Peyer's patch (tissue), 4 donors: Measurements from ENCODE around the gene ZNF384. TPM values are rescaled to one million over a fixed set of nuclear protein-coding genes. Genes with fewer than 3 reads are reported as not detected.

Source experiments
- DNase-seq, 3 donors: peaks; one replicate each; pipeline ENCODE4 v3.0.0-alpha.2; 2017 to 2019
- H3K27ac ChIP-seq, 4 donors: fragments of 200-600 bp; sonication (generic); one replicate each; pipeline ENCODE4 v1.5.1; 2016 to 2019
- H3K27me3 ChIP-seq, 2 donors: fragments of 200-600 bp; sonication (generic); one replicate each; pipeline ENCODE4 v1.5.1; 2019
- H3K36me3 ChIP-seq, 3 donors: fragments of 200-600 bp; sonication (generic); one replicate each; pipeline ENCODE4 v1.5.1; 2016 to 2019
- H3K4me1 ChIP-seq, 4 donors: fragments of 200-600 bp; sonication (generic); one replicate each; pipeline ENCODE4 v1.5.1; 2016 to 2019
- H3K4me3 ChIP-seq, 4 donors: fragments of 200-600 bp; sonication (generic); 1 replicate in 3 of 4; 2 replicates in 1 of 4; pipeline ENCODE4 v1.5.1; 2016 to 2019; ENCODE audit warnings: mild to moderate bottlenecking in 1 of 4
- H3K9me3 ChIP-seq, 4 donors: fragments of 200-600 bp; sonication (generic); one replicate each; pipeline ENCODE4 v1.5.1; 2016 to 2019; ENCODE audit warnings: mild to moderate bottlenecking in 1 of 4
- POLR2A ChIP-seq, 2 donors: fragments of 450-650 bp; IDR thresholded peaks; one replicate each; pipeline ENCODE4 v1.5.1; 2017; ENCODE audit warnings: antibody characterized with exemption in 2 of 2, mild to moderate bottlenecking in 2 of 2, moderate library complexity in 2 of 2
- total RNA-seq, 4 donors: library from RNA; depleted of rRNA; stranded (reverse); fragments of >200 nt; gene quantifications; one replicate each; pipeline ENCODE4 v1.1.0, GENCODE V29; 2016
- TF ChIP-seq, protein P1 (sequence below), 6 experiments: fragments of 450-650 bp in 4 of 6; fragments of 200-600 bp in 2 of 6; sonication (generic) in 1 of 6; IDR thresholded peaks; one replicate each; pipeline ENCODE4 v1.5.1; 2017 to 2019; ENCODE audit warnings: antibody characterized with exemption in 6 of 6, mild to moderate bottlenecking in 3 of 6, moderate library complexity in 1 of 6

Gene ZNF384
- total RNA-seq, 4 donors from 2014 or later: 35.6 to 96.6 (median 80.2) TPM

GRCh38 chr12:6640497-6640896 is 48.7 kb downstream of the ZNF384 start:
- Histone ChIP-seq H3K27ac (no peak overlapping the region), H3K4me1 (peaks cover 0 to 6% (median 3%) of the 10 kb centered on the region in 4 donors), H3K27me3 (no peaks in the 10 kb centered on the region), H3K4me3 (no peak overlapping the region), H3K36me3 (no peaks in the 10 kb centered on the region), H3K9me3 (no peaks in the 10 kb centered on the region)
- DNase-seq: no peak
- TF ChIP-seq, protein P1, sequence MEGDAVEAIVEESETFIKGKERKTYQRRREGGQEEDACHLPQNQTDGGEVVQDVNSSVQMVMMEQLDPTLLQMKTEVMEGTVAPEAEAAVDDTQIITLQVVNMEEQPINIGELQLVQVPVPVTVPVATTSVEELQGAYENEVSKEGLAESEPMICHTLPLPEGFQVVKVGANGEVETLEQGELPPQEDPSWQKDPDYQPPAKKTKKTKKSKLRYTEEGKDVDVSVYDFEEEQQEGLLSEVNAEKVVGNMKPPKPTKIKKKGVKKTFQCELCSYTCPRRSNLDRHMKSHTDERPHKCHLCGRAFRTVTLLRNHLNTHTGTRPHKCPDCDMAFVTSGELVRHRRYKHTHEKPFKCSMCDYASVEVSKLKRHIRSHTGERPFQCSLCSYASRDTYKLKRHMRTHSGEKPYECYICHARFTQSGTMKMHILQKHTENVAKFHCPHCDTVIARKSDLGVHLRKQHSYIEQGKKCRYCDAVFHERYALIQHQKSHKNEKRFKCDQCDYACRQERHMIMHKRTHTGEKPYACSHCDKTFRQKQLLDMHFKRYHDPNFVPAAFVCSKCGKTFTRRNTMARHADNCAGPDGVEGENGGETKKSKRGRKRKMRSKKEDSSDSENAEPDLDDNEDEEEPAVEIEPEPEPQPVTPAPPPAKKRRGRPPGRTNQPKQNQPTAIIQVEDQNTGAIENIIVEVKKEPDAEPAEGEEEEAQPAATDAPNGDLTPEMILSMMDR (IDR thresholded peaks at IDR 0.05): no peak
- no peak for TF ChIP-seq POLR2A (IDR thresholded peaks at IDR 0.05)

DNA sequence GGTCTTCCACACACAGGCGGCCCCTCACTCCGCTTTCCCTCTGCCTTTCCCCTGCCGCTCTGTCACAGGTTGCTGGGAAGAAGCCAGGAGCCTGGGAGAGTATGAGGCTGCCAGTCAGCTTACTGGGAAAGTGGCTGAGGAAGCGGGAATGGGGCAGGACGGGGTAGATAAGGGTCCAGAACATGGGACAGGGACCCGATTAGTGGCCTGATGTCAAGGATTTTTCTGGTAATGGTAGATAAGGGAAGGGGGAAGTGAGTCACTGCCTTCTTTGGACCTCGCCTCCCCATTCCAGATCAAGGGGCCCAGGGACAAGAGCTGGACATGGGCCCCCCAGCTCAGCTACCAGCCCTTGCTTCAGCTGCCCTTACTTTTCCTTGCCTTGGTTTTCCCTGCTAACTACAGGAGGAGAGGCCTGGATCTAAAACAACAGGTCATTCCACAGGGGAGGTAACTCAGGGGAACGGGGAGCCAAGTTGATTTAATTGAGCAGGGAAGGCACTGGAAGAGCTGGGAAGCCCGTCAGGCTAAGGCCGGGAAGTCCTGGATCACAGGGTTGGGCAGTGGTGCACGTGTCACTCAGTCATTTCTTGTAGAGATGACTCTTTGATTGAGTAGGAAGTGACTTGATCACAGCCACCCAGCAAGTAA is 49.9 kb downstream of the ZNF384 start:
- H3K36me3 ChIP-seq: no peaks in the 10 kb centered on the region

GRCh38 chr12:6638305-6638704 is 50.9 kb downstream of the ZNF384 start:
- Histone ChIP-seq H3K4me1 (peaks cover 0 to 15% (median 10%) of the 10 kb centered on the region in 4 donors), H3K4me3 (no peak overlapping the region), H3K27me3 (no peaks in the 10 kb centered on the region), H3K27ac (peak overlapping the region in 1 of 4 donors; percentile 86), H3K36me3 (no peaks in the 10 kb centered on the region), H3K9me3 (no peaks in the 10 kb centered on the region)
- DNase-seq: peak in 2 of 3 donors; percentile 64 to 65
- TF ChIP-seq, protein P1 (IDR thresholded peaks at IDR 0.05): no peak
- TF ChIP-seq POLR2A (IDR thresholded peaks at IDR 0.05): no peak

More for the DNA sequence above, 49.9 kb downstream of the ZNF384 start:
- peaks cover 0 to 10% (median 6%) of the 10 kb centered on the region in 4 donors for H3K4me1 ChIP-seq
- no peak for DNase-seq
- H3K27me3 ChIP-seq: no peaks in the 10 kb centered on the region
- no peak for TF ChIP-seq POLR2A (IDR thresholded peaks at IDR 0.05)
- TF ChIP-seq, protein P1 (IDR thresholded peaks at IDR 0.05): no peak
- H3K4me3 ChIP-seq: no peak overlapping the region
- H3K9me3 ChIP-seq: no peaks in the 10 kb centered on the region
- H3K27ac ChIP-seq: peak overlapping the region in 1 of 4 donors; percentile 86

DNA sequence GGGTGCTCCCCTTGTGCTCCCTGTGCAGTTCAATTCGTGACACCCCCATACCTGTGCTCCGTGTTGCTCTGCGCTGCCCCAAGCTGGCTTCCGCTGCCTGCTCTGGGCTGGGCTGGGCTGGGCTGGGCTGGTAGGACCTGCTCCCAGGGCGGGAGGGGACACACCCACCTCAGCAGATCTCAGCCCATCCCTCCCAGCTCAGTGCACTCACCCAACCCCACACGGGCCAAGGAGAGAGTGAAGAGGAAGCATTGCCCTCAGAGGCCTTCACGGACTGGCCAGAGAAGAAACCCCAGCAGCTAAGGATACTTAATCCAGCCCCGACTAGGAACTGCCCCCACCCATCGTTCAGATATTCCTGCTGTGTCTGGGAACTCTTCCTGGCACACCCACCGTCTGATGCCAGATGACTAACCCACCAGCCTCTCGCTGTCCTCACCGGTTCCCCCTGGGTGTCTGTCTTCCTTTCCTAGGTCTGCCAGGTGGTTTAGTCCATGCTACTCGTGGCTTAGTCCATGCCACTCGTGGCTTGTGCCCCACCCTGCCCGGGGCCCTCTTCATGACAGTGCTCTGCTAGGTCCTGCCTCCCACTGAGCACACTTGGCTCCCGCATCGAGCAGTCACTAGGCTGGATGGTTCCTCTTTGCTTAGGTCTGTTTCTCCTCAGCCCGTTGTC is 53.2 kb downstream of the ZNF384 start, which contains the start of gene LPAR5:
TSS of gene LPAR5 (minus strand) at position 104 of the 676 bp plus-strand sequence. CDS start 14,711 bp downstream, outside the sequence.
- peak within 1 kb of the TSS; percentile 73 to 90 (median 84) for H3K27ac ChIP-seq
- H3K27me3 ChIP-seq: no peaks in the 10 kb centered on the region
- no peaks in the 10 kb centered on the region for H3K9me3 ChIP-seq
- peak within 1 kb of the TSS; percentile 40 to 50 (median 46) for H3K4me3 ChIP-seq
- DNase-seq: peak; percentile 87 to 94 (median 91)
- peak; percentile 88 to 91 for TF ChIP-seq POLR2A (IDR thresholded peaks at IDR 0.05)
- TF ChIP-seq, protein P1 (IDR thresholded peaks at IDR 0.05): no peak
- H3K4me1 ChIP-seq: peaks cover 7 to 38% (median 18%) of the 10 kb centered on the region in 4 donors
- no peaks in the 10 kb centered on the region for H3K36me3 ChIP-seq

GRCh38 chr12:6635375-6635855 is 53.8 kb downstream of the ZNF384 start:
- peak in 2 of 3 donors; percentile 80 to 83 for DNase-seq
- Histone ChIP-seq H3K27ac (peak overlapping the region; percentile 73 to 90 (median 84)), H3K9me3 (no peaks in the 10 kb centered on the region), H3K36me3 (no peaks in the 10 kb centered on the region), H3K4me1 (peaks cover 7 to 44% (median 20%) of the 10 kb centered on the region in 4 donors), H3K4me3 (peak overlapping the region; percentile 40 to 50 (median 46)), H3K27me3 (no peaks in the 10 kb centered on the region)
- TF ChIP-seq, protein P1 (IDR thresholded peaks at IDR 0.05): no peak
- TF ChIP-seq POLR2A (IDR thresholded peaks at IDR 0.05): no peak
